Gastrocnemius medialis (tissue), 4 donors: ENCODE measurements around the gene KLHDC9. TPM values are rescaled to one million over a fixed set of nuclear protein-coding genes. Genes with fewer than 3 reads are reported as not detected.

Source experiments
- ATAC-seq, 2 donors: fragments of 150-250 bp; one replicate each; pipeline ENCODE4 v1.9.1; 2016
- DNase-seq, 2 donors: peaks; one replicate each; pipeline ENCODE4 v3.0.0-alpha.2; 2019
- H3K27ac ChIP-seq, 4 donors: fragments of 200-600 bp; sonication (generic); 1 replicate in 1 of 4; 2 replicates in 3 of 4; pipeline ENCODE4 v1.5.1; 2016 to 2018; ENCODE audit warnings: mild to moderate bottlenecking in 2 of 4, moderate library complexity in 1 of 4
- H3K27me3 ChIP-seq, 3 donors: fragments of 200-600 bp; sonication (generic) in 2 of 3; 1 replicate in 1 of 3; 2 replicates in 2 of 3; pipeline versions ENCODE4 v1.5.1 to v1.6.0; 2016 to 2019; ENCODE audit warnings: mild to moderate bottlenecking in 1 of 3, moderate library complexity in 1 of 3
- H3K36me3 ChIP-seq, 2 donors: fragments of 200-600 bp; sonication (generic) in 1 of 2; one replicate each; pipeline ENCODE4 v1.5.1; 2017 to 2018
- H3K4me1 ChIP-seq, 2 donors: fragments of 200-600 bp; sonication (generic) in 1 of 2; one replicate each; pipeline ENCODE4 v1.5.1; 2016 to 2017; ENCODE audit warnings: mild to moderate bottlenecking in 2 of 2
- H3K4me3 ChIP-seq, 4 donors: fragments of 200-600 bp; sonication (generic) in 3 of 4; 1 replicate in 1 of 4; 2 replicates in 3 of 4; pipeline ENCODE4 v1.5.1; 2016 to 2019; ENCODE audit warnings: mild to moderate bottlenecking in 2 of 4
- H3K9me3 ChIP-seq, 3 donors: fragments of 200-600 bp; sonication (generic) in 2 of 3; 1 replicate in 1 of 3; 2 replicates in 2 of 3; pipeline ENCODE4 v1.5.1; 2016 to 2019
- POLR2A ChIP-seq, 2 donors: fragments of 450-650 bp; IDR thresholded peaks; one replicate each; pipeline ENCODE4 v1.6.1; 2017; ENCODE audit warnings: antibody characterized with exemption in 2 of 2, mild to moderate bottlenecking in 2 of 2, moderate library complexity in 2 of 2
- in situ Hi-C, 4 donors: fragments of 200-750 bp; cut with MboI; loops; one replicate each; pipeline versions ENCODE4 v1.15.0 to v1.8.0; 2017; ENCODE audit warnings: low sequenced_read_pairs in 4 of 4
- intact Hi-C: fragments of 100-400 bp; cut with DNase I; formaldehyde crosslinking; loops from one replicate; pipeline ENCODE4 v1.15.1; 2023; ENCODE audit warnings: low total_unique reads
- total RNA-seq, 4 donors: library from RNA; depleted of rRNA; stranded (reverse); fragments of >200 nt; gene quantifications; one replicate each; pipeline versions ENCODE4 v1.1.0 to v1.2.3, GENCODE V29; 2016
- TF ChIP-seq, protein P1 (sequence below), 5 experiments: fragments of 450-650 bp in 3 of 5; fragments of 200-600 bp in 2 of 5; sonication (generic) in 2 of 5; IDR thresholded peaks in 4 of 5; conservative IDR thresholded peaks in 1 of 5; 1 replicate in 4 of 5; 2 replicates in 1 of 5; pipeline ENCODE4 v1.5.1; 2016 to 2019; ENCODE audit warnings: antibody characterized with exemption in 5 of 5, mild to moderate bottlenecking in 3 of 5, moderate library complexity in 3 of 5

KLHDC9 gene
- total RNA-seq, 4 donors from 2014 or later = 0.89 to 2.4 (median 1.3) TPM

DNA sequence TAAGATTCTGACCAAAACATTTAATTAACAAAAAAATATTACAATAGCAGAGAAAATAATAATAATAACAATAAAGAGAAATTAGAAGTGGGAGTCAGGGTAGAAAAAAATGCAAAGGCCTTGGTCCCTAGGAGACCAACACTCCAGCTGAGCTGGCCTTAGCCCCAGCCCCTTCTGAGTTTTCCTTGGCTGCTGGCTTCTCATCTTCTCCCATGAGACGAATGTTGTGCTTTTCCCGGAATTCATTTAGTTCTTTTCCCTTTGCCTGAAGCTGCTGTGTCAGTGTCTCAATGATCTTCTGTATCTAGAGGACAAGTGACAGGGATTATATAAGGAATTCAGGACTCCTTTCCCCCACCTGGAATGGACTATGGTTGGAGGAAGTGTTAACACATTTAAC, 2.4 kb downstream of the KLHDC9 start:
- Histone ChIP-seq H3K4me3 (no peak overlapping the region), H3K9me3 (no peaks in the 10 kb centered on the region), H3K27me3 (no peaks in the 10 kb centered on the region), H3K36me3 (peaks cover 0 to 28% of the 10 kb centered on the region in 2 donors), H3K4me1 (peaks cover 5 to 19% of the 10 kb centered on the region in 2 donors), H3K27ac (no peak overlapping the region)
- intact Hi-C loops = no loop called here
- ATAC-seq (no peak), DNase-seq (no peak)
- in situ Hi-C loops = no loop called here
- TF ChIP-seq, protein P1, sequence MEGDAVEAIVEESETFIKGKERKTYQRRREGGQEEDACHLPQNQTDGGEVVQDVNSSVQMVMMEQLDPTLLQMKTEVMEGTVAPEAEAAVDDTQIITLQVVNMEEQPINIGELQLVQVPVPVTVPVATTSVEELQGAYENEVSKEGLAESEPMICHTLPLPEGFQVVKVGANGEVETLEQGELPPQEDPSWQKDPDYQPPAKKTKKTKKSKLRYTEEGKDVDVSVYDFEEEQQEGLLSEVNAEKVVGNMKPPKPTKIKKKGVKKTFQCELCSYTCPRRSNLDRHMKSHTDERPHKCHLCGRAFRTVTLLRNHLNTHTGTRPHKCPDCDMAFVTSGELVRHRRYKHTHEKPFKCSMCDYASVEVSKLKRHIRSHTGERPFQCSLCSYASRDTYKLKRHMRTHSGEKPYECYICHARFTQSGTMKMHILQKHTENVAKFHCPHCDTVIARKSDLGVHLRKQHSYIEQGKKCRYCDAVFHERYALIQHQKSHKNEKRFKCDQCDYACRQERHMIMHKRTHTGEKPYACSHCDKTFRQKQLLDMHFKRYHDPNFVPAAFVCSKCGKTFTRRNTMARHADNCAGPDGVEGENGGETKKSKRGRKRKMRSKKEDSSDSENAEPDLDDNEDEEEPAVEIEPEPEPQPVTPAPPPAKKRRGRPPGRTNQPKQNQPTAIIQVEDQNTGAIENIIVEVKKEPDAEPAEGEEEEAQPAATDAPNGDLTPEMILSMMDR (IDR thresholded peaks at IDR 0.05 in 4 of 5, conservative IDR thresholded peaks at IDR 0.05 in 1 of 5) = no peak
- no peak for TF ChIP-seq POLR2A (IDR thresholded peaks at IDR 0.05)

DNA sequence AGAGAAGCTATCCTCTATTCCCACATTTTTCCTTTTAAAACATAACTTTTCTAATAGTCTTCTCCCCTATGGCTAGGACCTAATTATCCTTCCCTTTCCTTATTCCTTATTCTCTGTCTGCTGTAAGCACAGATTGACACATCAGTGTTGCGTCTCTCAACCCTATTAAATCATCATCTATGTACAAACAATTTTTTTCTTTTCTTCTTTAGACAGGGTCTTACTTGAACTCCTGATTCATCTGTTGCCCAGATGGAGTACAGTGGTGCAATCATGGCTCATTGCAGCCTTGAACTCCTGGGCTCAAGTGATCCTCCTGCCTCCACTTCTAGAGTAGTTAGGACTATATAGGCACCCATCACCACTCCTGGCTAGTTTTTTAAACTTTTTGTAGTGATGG, 8.3 kb downstream of the KLHDC9 start:
- intact Hi-C loops (no loop called here), in situ Hi-C loops (no loop called here)
- Histone ChIP-seq H3K4me3 (no peak overlapping the region), H3K4me1 (no peaks in the 10 kb centered on the region), H3K9me3 (no peaks in the 10 kb centered on the region), H3K27me3 (no peaks in the 10 kb centered on the region), H3K36me3 (peaks cover 0 to 12% of the 10 kb centered on the region in 2 donors), H3K27ac (no peak overlapping the region)
- ATAC-seq = no peak
- TF ChIP-seq POLR2A (IDR thresholded peaks at IDR 0.05) = no peak
- TF ChIP-seq, protein P1 (IDR thresholded peaks at IDR 0.05 in 4 of 5, conservative IDR thresholded peaks at IDR 0.05 in 1 of 5) = no peak
- no peak for DNase-seq

DNA sequence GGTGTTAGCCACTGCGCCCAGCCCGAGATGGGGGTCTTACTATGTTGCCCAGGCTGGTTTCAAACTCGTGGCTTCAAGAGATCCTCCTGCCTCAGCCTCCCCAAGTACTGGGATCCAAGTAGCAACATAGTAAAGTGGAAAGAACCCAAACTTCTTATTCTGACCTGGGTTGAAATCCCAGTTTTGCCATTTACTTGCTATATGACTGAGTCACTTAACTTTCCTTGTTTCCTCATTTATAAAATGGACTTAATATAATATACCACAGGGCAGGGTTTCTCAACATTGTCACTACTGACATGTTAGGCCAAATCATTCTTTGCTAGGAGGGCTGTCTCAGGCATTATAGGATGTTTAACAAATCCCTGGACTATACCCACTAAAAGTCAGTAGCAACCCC, 13.0 kb downstream of the KLHDC9 start:
- no peaks in the 10 kb centered on the region for H3K9me3 ChIP-seq
- no peak for DNase-seq
- intact Hi-C loops = no loop called here
- no peak overlapping the region for H3K4me3 ChIP-seq
- in situ Hi-C loops = no loop called here
- H3K36me3 ChIP-seq = no peaks in the 10 kb centered on the region
- no peak for TF ChIP-seq POLR2A (IDR thresholded peaks at IDR 0.05)
- TF ChIP-seq, protein P1 (IDR thresholded peaks at IDR 0.05 in 4 of 5, conservative IDR thresholded peaks at IDR 0.05 in 1 of 5) = no peak
- ATAC-seq = no peak
- no peaks in the 10 kb centered on the region for H3K27me3 ChIP-seq
- no peak overlapping the region for H3K27ac ChIP-seq
- peaks cover 29 to 33% of the 10 kb centered on the region in 2 donors for H3K4me1 ChIP-seq

DNA sequence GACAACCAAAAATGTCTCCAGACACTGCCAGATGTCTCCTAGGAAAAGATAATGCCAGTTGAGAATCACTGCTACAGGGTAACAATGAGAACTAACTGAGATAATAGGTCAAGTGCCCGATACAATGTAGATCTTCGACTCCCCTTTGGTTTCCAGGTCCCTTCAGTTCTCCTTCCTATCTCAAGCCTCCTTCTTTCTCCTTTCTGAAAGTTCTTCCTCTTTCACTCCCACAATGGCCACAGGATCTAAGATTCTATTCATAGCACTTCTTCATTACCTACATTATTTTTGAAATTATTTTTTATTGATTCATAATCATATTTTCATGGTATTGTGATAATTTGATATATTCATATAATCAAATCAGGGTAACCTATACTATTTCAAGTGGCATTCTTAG, 13.4 kb downstream of the KLHDC9 start:
- no peak overlapping the region for H3K27ac ChIP-seq
- H3K9me3 ChIP-seq = no peaks in the 10 kb centered on the region
- ATAC-seq (no peak), DNase-seq (no peak)
- TF ChIP-seq, protein P1 (IDR thresholded peaks at IDR 0.05 in 4 of 5, conservative IDR thresholded peaks at IDR 0.05 in 1 of 5) = no peak
- TF ChIP-seq POLR2A (IDR thresholded peaks at IDR 0.05) = no peak
- H3K4me3 ChIP-seq = no peak overlapping the region
- intact Hi-C loops = no loop called here
- no peaks in the 10 kb centered on the region for H3K36me3 ChIP-seq
- no peaks in the 10 kb centered on the region for H3K27me3 ChIP-seq
- peaks cover 33 to 37% of the 10 kb centered on the region in 2 donors for H3K4me1 ChIP-seq
- in situ Hi-C loops = no loop called here

DNA sequence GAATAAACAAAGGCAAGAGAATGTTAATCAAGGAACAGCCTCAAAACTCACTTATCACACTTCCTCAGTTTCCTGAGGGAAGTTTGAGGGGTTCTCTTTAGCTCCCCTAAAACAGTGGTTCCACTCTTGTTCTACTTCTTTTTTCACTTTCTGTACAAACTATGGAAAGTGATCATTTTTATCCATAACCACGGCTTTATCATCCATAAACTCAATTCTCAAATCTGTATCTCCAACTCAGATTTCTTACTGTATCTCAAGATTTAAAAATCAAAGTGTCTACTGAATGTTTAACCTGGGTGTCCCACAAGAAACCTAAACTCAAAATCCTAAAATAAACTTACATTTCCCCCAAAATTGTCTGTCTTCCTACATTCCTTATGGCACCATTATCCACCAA, 15.8 kb downstream of the KLHDC9 start:
- no peak overlapping the region for H3K27ac ChIP-seq
- no peaks in the 10 kb centered on the region for H3K36me3 ChIP-seq
- H3K27me3 ChIP-seq = no peaks in the 10 kb centered on the region
- in situ Hi-C loops = no loop called here
- H3K9me3 ChIP-seq = no peaks in the 10 kb centered on the region
- intact Hi-C loops = no loop called here
- no peak overlapping the region for H3K4me3 ChIP-seq
- ATAC-seq (no peak), DNase-seq (no peak)
- TF ChIP-seq POLR2A (IDR thresholded peaks at IDR 0.05) = no peak
- TF ChIP-seq, protein P1 (IDR thresholded peaks at IDR 0.05 in 4 of 5, conservative IDR thresholded peaks at IDR 0.05 in 1 of 5) = no peak
- peaks cover 47 to 51% of the 10 kb centered on the region in 2 donors for H3K4me1 ChIP-seq
